Nucleus accumbens (tissue), 56 donors: ENCODE measurements around the gene NACC2.

Source experiments
- DNase-seq, 56 donors: peaks; one replicate each; lab custom pipeline; 2025; lab: John Stamatoyannopoulos, UW

NACC2 gene, protein sequence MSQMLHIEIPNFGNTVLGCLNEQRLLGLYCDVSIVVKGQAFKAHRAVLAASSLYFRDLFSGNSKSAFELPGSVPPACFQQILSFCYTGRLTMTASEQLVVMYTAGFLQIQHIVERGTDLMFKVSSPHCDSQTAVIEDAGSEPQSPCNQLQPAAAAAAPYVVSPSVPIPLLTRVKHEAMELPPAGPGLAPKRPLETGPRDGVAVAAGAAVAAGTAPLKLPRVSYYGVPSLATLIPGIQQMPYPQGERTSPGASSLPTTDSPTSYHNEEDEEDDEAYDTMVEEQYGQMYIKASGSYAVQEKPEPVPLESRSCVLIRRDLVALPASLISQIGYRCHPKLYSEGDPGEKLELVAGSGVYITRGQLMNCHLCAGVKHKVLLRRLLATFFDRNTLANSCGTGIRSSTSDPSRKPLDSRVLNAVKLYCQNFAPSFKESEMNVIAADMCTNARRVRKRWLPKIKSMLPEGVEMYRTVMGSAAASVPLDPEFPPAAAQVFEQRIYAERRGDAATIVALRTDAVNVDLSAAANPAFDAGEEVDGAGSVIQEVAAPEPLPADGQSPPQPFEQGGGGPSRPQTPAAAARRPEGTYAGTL

DNA sequence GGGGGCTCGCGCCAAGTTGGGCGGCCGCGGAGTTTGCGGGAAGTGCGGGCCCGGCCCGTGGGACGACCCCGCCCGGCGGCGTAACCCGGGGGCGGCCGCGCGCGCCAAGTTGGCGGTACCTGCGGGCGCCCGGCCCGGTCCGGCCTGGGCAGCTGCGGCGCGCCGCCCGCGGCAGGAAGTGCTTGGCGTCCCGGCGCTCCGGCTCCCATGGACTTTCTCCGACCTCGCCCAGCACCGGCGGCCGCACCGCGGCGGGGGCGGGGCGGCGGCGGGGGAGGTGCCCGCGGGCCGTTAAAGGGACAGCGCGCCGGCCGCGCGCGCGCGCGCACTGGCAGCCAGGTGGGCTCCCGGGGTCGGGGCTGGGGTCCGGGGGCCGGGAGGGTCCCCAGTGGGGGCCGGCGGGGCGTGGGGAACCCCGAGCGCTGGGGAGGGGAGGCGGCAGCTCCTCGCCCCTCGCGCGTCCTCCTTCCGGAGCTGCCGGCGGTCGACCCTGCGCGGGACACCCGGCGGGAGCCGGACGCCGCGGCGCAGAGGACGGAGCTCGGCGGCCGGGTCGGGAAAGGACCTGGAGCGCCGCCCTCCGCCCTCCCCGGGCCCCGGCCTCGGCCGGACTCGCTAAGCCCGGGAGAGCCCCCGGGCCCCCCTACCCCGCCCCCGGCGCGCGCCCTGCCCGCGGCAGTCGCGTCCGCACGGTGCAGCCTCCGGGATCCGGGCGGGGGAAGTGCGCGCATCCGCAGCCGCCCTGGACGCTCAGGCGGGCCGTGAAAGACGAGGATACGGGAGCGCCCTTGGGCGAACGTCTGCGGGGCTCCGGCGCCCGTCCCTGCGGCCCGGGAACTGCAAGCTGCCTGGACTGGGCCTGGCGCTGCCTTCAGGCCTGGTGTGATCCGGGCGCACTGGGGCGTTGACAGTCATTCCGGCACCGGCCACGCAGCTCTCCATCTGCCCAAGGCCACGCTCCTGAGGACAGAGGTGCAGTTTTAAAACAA is at the start of gene NACC2:
Gene NACC2, minus strand, starts transcription at position 220 of the 989 bp plus-strand sequence. CDS start 44,768 bp downstream, outside the sequence.
- peak in 13 of 56 donors; percentile 27 to 65 (median 34) for DNase-seq

DNA sequence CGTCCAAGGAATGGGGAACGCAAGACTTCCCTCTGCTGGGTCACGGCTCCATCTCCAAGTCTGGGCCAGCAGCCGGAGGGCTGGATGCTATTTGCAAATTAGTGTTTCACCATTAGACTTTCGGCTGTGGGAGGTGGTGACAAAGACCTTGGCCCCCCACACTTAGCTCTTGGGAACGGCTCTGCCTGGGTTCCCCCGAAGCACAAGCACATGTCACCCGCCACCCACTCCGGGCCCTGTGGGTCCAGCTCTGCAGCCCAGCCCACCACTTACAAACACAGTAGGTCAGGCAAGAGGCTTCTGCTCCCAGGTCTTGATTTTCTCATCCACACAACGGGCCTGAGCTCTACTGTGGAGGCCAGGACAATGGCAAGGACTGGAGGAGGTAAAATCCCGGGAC is 49.4 kb upstream of the NACC2 start:
- no peak for DNase-seq

DNA sequence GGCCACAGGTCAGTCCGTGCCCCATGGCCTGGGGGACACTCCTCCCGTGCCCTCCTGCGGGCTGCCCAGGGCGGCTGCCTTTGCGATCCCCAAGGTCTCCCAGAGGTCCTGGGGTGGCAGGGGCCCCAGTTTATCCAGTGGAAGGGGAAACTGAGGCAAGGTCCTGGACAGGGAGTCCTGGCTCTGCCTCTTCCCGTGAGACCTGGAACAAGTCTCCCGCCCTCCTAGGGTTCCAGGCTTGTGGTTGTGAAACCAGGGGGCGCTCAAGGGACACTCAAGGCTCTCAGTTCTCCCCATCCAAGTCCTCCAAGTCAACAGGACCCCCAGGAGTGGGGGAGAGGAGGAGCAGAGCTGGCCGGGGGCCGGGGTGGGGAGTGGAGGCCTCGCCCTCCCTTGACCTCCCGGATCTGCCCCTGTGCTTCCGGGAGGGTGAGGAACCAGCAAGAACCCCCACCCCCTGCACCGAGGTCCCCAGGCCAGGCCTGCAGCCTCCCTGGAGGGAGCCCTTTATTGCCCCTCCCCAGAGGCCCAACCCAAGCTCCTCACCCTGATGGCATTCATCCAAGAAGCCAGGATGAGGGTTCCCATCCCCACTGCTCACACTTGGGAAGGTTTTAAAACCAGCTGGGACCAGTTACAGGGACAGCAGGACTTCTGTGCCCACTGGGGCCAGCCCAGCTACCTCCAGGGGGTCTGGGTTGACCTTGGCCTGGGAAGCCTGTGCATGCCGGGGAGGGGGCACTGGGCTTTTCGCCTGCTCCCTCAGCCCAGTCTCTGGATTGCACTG is 48.3 kb upstream of the NACC2 start:
- DNase-seq = no peak

DNA sequence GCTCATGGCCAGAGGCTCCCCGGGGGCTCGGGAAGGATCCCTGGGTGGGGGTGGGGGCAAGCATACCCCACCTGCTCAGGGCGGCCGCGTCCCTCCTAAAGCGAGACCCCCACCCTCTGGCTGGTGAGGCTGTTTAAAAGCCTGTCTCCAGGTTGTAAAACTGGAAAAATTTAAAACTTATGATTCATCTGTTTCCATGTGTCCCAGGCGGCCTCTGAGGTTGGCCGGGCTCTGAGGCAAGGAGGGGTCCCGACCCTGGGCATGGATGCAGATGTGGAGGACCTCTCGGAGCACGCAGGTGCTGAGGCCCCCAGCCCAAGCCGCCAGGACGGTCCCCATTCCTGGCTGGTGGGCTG is 47.7 kb upstream of the NACC2 start:
- no peak for DNase-seq

DNA sequence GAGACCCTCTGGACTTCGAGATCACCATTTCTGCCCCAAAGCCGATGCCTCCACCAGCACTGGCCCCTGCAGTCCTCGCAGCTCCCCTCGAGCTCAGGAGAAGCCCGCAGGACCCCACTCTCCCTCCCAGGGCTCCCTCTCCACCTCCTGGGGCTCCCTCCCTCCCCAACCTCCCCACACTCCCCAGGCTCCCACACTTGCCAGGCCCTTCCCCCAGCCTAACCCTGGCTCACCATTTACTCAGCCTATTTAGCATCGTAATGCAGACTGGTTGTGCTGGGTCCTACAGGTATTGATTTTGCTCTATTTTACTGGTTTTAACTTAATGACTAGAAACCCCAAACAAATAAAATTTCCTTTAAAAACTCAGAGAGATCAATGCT is 47.3 kb upstream of the NACC2 start:
- no peak for DNase-seq

DNA sequence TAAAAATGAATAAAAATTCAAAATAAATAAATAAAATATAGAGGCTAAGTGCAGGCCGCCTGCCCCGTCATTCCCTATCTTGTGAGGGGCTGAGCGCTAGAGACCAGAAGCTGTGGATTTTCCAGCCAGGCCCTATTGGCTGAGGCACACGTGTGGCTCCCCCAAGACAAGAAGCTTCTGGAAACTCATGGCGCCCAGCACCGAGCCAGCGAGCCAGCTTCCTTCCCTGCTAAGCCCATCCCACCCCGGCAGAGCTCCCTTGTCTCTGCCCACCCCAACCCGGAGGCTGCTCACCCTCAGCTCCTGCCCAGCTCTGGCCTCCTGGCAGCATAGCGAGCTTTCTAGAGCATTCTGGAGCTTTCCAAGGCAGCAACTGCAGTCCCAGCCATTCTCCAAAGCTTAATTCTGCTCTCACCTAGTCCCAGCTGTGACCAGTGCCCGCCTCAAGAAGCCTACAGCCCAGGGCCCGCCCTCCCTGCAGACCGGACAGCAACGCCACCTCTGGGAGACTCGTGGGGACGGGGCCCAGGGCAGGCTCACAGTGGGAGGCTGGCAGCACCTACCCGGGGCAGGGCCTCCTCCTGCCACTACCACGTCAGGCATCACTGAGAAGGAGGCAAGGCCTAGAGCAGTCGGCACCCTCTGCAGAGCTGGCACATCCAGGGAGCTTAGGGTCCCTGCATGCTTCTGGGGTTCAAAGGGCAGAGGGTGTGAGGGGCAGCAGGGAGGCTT is 46.8 kb upstream of the NACC2 start:
- no peak for DNase-seq

DNA sequence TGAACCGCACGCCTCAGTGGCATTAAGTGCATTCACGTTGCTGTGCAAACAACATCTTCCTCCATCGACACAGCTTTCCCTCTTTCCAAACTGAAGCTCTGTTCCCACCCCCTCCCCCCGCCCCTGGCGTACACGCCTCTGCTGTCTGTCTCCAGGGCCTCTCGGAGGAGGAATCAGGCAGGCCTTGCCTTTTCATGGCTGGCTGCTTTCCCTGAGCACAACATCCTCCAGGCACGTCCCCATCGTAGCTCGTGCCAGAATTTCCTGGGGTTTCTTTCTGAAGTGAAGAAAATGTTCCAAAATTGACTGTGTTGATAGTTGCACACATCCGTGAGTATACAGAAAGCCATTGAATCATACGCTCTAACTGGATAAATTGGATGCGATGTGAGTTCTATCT is 45.9 kb upstream of the NACC2 start:
- no peak for DNase-seq

DNA sequence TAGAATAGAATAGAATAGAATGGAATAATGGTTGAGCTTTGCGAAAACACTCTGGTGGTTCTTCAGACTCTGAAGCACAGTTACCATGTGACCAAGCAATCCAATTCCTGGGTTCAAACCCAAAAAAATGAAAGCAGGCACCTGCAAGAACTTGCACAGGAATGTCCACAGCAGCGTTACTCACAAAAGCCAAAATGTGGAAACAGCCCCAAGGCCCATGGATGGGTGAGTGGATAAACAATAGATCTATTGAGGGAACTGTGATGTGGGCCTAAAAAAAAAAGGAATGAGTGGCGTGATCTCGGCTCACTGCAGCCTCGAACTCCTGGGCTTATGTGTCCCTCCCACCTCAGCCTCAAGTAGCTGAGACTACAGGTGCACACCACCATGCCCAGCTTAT is 45.0 kb upstream of the NACC2 start:
- no peak for DNase-seq

DNA sequence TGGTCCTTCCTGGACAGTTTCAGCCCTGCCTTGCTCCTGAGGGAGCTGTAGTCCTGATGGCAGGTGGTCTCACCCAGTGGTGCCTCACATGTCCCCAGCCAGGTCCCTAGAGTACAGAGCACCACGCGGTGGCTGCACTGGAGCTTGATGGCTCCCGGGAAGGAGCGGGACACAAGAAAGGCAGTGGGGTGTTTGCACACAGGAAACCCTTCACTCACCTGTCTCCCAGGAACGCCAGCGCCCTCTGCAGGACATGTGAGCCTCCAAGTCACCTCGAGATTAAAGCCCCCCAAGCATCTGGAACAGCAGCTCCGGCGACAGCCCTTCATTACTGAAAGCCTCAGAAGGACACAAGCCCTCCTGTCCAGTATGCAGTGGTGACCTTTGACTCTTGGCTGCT is 43.5 kb upstream of the NACC2 start:
- no peak for DNase-seq

DNA sequence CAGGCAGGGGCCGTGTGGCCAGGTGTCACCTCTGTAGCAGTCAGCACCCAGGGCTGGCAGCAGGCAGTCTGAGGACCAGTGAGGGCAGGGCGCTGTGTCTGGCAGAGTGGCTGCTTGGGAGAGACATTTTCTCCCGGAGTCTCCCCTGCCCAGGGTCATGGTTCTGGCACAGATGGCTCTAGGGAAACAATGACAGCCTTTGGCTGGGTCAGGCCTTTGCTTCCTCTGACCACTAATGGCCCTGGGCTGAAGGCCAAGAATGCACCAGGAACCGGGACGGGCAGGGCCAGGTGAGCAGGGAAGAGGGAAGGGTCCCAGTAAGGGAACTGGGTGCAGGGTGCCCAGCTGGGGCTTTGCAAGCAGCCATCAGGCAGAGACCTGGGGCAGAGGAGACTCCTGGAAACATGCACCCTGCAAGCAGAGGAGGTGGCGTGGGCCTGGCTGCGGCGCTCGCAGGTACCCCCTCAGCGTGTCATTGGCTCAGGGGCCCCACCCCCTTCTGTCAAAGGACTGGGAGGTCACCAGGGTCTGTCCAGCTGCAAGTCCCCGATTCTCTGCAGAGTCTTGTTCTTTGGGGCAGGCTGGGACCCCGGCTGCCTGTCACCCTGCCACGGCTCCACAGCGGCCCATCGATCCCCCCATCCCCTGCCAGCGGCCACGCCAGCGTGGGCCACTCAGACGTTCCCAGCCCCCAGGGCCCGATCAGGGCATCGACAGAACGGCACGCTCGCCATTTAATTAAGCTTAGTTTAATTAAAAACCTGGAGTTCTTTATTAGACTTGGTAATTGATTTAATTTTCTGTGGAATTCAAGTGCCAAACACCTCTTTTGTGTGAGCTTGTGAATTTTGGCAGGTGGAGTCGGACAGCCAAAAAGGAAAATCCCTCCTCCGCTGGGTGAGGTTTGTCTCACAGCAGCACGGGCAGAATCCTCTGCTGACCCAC is 42.5 kb upstream of the NACC2 start:
- no peak for DNase-seq

DNA sequence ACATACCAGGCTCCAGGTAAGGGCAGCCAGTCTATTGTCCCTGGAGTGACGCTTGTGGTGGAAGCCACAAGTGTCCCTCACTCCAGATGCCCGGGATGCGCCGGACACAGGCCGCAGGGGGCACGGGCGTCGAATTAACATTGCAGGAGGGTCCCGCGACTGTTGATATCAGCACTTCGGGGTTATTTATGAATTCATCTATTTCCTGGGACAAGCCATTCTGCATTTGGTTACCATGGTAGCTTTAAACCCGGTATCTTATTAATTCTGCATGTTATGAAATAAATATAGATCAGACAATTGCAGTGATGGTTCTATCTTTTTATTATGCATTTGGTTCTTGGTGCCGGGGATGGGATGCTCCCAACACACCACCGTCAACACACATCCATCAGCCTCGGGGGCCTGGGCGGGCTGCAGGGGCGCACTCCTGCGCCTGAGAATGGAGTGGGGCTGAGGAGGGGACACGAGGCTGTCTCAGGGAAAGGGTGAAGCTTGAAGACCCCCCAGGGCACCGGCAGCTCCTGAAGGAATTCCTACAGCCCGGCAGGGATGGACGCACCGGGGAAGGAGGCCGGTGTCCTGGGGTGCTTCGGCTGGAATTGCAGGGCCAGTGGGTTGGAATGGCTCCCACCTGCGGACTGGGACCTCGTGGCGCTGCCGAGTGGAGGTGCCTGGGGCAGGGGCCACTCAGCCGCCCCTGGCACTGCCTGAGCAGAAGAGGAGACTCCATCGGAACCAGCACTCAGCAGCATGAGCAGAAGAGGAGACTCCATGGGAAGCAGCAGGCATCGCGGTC is 41.2 kb upstream of the NACC2 start:
- no peak for DNase-seq

DNA sequence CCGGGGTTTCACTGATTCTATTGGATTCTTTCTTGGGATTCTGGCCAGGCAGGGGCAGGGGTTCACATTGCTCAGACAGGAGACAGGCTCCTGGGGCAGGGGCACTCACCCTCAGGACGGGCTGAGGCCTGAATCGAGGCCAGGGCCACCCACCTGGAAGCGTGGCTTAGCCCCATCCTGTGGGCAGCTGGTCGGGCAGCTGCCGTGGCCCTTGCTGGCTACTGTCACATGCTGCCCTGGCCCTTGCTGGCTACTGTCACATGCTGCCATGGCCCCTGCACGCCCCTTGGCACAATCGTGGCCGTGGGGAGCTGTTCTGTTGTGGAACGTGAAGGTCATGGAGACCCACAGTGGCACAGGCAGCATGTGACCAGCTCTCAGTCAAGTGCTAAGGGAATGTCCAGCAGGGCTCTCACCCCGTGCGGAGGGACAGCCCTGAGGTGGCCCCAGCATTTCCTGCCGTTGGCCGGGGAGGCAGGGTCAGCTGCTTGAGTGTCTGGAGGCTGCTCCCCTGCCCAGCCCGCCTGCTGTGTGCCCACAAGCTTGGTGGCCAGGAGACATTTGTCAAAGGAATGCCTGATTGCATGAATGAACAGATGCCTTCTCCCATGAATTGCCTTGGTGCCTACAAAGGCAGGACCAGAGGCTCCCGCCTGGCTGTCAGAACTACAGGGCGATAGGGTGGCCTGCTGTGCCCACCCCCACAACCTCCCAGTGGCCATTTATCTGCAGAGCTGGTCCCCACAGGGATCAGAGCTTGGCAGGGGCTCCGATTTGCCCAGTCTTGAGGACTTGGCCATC is 40.4 kb upstream of the NACC2 start:
- peak in 1 of 56 donors; percentile 16 for DNase-seq

DNA sequence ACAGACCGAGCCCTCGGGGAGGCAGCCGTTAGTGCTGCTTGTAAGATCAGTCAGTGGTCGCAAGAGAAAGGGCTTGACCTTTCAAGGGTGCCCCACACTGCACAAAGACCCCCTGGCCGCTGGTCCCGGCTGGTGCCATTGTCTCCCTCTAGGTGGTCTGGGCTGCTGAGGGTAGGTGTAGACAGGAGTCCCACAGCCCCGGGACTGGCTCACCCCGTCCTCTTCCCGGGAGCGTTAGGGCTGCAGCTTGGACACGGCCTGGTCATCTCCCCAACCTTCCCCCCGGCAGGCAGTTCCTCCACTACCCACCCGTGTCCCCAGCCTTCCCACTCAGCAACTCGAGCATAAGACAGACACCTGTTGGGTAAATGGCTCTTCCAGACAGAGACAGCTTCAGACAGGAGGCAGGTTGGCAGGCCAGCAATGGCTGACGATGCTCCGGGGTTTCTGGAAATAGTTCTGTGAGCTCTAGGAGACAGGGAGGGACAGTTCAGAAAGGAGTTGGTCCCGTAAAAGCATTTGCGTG is 38.9 kb upstream of the NACC2 start:
- DNase-seq = no peak

DNA sequence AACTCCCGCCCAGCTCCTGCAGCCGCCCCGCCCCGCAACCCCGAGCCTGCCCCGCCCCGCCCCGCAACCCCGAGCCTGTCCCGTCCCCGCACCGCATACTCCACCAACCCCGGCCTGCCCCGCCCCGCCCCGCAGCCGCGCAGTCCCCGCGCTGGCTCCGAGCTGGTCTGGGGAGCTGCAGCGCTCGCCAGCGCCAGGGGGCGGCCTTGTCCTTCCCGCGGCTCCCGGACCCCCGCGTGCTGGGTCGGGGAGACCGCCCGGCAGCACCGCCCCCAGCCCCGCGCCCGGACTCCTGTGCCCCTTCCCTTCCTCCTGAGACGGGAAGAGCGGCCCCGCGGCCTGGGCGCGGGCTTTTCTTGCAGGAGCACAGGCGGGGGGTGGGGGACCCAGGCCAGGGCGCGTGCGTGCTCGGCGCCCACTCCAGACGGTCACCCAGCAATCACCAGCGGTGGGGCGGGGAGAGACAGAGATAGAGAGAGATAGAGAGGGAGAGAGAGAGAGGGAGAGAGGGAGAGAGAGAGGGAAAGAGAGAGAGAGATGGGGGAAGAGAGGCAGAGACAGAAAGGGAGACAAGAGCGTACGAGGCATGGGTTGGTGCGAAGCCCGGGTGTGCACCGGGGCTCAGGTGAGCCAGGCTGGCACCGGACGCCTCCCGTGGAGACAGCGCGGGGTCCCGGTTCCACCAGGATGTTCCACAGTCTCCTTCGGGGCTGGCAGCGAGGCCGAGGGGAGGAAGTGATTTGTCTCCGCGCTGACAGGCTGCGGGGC is 38.3 kb upstream of the NACC2 start:
- DNase-seq = peak in 11 of 56 donors; percentile 4 to 76 (median 41)

DNA sequence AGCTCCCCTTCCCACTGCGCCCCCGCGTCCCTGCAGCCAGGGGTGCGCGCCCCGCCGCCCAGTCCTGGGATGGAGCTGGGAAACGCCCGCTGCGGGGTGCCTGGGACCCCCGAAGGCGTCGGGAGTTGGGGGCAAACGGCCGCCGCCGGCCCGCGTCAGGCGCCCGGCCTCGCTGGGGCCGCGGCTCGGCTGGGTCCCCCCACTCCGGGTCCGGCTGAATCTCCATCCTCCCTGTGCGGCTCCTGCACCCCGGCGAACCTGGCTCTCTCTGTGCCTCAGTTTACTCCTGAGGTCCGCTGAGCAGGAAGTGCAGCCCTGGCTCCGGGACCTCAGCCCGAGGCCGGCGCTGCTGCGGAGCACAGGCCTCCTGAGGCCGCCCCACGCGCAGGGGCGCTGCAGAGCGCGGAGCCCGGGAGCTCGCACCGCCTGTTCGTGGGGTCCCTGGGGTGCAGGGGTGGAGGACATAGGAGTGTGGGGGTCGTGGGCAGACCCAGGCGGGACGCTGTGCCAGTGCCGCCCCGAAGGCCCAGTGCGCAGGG is 37.5 kb upstream of the NACC2 start:
- DNase-seq = no peak
